ENCODE data around the gene TIAM2.

- no peak for TF ChIP-seq CTCF (IDR thresholded peaks at IDR 0.05)
- no peak for TF ChIP-seq POLR2A (IDR thresholded peaks at IDR 0.05)
Observed at GRCh38 chr6:154994836-154995253, 270 bp upstream of the TIAM2 start.

Data from uterus (tissue), 2 donors.